NCI-H748 treated with DMSO at 0.1 percent for 48 hours (cell line): ENCODE data around the gene CNPPD1.

Source experiments
- DNase-seq: peaks from one replicate; lab custom pipeline; 2025; lab: John Stamatoyannopoulos, UW

CNPPD1 gene

DNA sequence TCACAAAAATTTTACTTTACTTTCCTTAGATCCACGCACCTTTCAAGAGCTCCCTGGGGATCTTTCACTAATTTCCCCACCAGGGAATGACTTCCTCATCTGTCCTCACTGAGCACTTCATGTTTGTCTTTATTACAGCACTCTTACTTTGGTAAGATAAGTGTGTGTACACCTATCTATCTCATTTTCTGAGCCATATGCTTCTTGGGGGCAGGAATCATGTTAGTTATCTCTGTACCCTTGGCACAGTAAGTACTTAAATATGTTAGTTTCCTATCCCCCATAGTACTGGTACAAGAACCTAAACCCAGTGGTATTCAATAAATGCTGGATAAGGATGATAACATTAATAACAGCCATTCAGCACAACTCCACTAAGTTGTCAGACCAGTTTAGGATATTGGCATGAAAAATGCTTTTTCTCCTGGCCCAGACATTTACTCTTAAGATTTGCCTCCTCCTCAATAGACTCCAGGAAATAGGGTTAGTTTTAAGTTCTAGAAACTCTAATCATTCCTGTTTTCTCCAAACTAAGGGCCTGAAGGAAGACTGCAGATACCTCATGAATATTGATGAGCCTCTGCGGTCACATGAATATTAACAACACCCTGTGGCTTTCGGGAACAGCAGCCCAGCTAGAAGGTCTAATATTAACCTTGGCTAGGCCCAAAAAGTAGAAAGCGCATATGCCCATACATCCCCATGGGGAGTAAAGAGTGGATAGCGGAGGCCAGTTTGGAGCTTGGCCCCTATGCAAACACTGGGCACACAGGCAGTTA, 54.3 kb downstream of the CNPPD1 start:
- DNase-seq, result no peak
